HPDE6-E6E7 (cell line): ENCODE data around the gene ENAH.
A peak's percentile ranks its signal among the peaks of the same experiment; 100 is the strongest.
"Not testable (repeated sequence)": the region's sequence is repeated elsewhere in the genome, so short reads cannot be mapped to it uniquely, and the experiment has no call there.

ENCODE experiments used
- DNase-seq: peaks from one replicate; pipeline ENCODE4 v3.0.0; 2011; ENCODE audit warnings: missing footprints; ENCODE audit errors: extremely low spot score

ENAH gene

GRCh38 chr1:225526878-225527277 lies 126.0 kb downstream of the ENAH start:
- DNase-seq: no peak

GRCh38 chr1:225525377-225525776 lies 127.5 kb downstream of the ENAH start:
- DNase-seq: no peak

GRCh38 chr1:225524570-225524969 lies 128.4 kb downstream of the ENAH start:
- DNase-seq: no peak

GRCh38 chr1:225523263-225523950 lies 129.5 kb downstream of the ENAH start:
- no peak for DNase-seq

- no peak for DNase-seq
These were observed 130.2 kb downstream of the ENAH start for GRCh38 chr1:225522588-225523262.

GRCh38 chr1:225520587-225521227 lies 132.2 kb downstream of the ENAH start:
- DNase-seq: no peak

GRCh38 chr1:225519166-225519863 lies 133.6 kb downstream of the ENAH start:
- DNase-seq: no peak

GRCh38 chr1:225517697-225518096 lies 135.2 kb downstream of the ENAH start:
- no peak for DNase-seq

GRCh38 chr1:225517221-225517620 lies 135.7 kb downstream of the ENAH start:
- no peak for DNase-seq

GRCh38 chr1:225514671-225515081 lies 138.2 kb downstream of the ENAH start:
- DNase-seq: no peak

GRCh38 chr1:225513576-225513975 lies 139.3 kb downstream of the ENAH start:
- DNase-seq: not testable (repeated sequence)

- no peak for DNase-seq
These were observed 141.0 kb downstream of the ENAH start for GRCh38 chr1:225511828-225512381.

- not testable (repeated sequence) for DNase-seq
These were observed 142.2 kb downstream of the ENAH start for GRCh38 chr1:225510740-225511139.

- DNase-seq: no peak
These were observed 143.2 kb downstream of the ENAH start for GRCh38 chr1:225509770-225510169.

- no peak for DNase-seq
These were observed 143.6 kb downstream of the ENAH start for GRCh38 chr1:225509376-225509707.

GRCh38 chr1:225508538-225509375 lies 144.2 kb downstream of the ENAH start:
- peak; percentile 83 for DNase-seq

GRCh38 chr1:225506727-225507126 lies 146.2 kb downstream of the ENAH start:
- DNase-seq: no peak

GRCh38 chr1:225504776-225505175 lies 148.1 kb downstream of the ENAH start:
- no peak for DNase-seq

- no peak for DNase-seq
These were observed 152.2 kb downstream of the ENAH start for GRCh38 chr1:225500624-225501192.

- DNase-seq: no peak
These were observed 154.3 kb downstream of the ENAH start for GRCh38 chr1:225498549-225499136.
